ENCODE data around the gene DHH. TPM values are rescaled to one million over a fixed set of nuclear protein-coding genes. Genes with fewer than 3 reads are reported as not detected.

Gene DHH
- total RNA-seq, 2 experiments from 2014 or later, result 0.06 to 0.17 TPM

GRCh38 chr12:49091056-49091835 lies 3.4 kb downstream of the DHH start:
- Histone ChIP-seq H3K27ac (ENCODE audit: low read depth, low read length, poor library complexity, severe bottlenecking) (no peak overlapping the region), H2AFZ (ENCODE audit: low read length) (no peak overlapping the region), H3K9me2 (ENCODE audit: insufficient read depth, low read length) (no peaks in the 10 kb centered on the region), H3K9me3 (ENCODE audit: low read length) (no peaks in the 10 kb centered on the region), H4K20me1 (ENCODE audit: insufficient read depth, low read length) (no peaks in the 10 kb centered on the region), H3K79me2 (ENCODE audit: insufficient read depth, low read depth, low read length) (no peaks in the 10 kb centered on the region), H3K4me3 (ENCODE audit: low read depth, low read length, poor library complexity, severe bottlenecking) (no peak overlapping the region), H3K36me3 (ENCODE audit: insufficient read depth, low read length) (no peaks in the 10 kb centered on the region), H3K4me2 (ENCODE audit: low read length) (peak overlapping the region; percentile 56), H3K4me1 (ENCODE audit: insufficient read depth, low read length, poor library complexity, severe bottlenecking) (peaks cover 19% of the 10 kb centered on the region)
- CTCF ChIA-PET (ENCODE audit: unreplicated experiment), result interaction anchor here (1.2 to 2.2 kb wide), 3 partner anchors 9 to 21 kb away, joined by 4 to 16 read pairs (median 4); no protein-coding TSS in a partner anchor
- intact Hi-C loops (cut with micrococcal nuclease; ENCODE audit: unreplicated experiment), result no loop called here
- no TSS peak for BruUV-seq (replicated peaks)
- POLR2A ChIA-PET, result interaction anchor here (0.6 kb wide), 1 partner anchor 23 kb away, joined by 3 read pairs; no protein-coding TSS in a partner anchor
- TF ChIP-seq EZH2phosphoT487 (IDR thresholded peaks at IDR 0.05; ENCODE audit: borderline replicate concordance, low read depth, low read length), result no peak
- TF ChIP-seq, protein P1, sequence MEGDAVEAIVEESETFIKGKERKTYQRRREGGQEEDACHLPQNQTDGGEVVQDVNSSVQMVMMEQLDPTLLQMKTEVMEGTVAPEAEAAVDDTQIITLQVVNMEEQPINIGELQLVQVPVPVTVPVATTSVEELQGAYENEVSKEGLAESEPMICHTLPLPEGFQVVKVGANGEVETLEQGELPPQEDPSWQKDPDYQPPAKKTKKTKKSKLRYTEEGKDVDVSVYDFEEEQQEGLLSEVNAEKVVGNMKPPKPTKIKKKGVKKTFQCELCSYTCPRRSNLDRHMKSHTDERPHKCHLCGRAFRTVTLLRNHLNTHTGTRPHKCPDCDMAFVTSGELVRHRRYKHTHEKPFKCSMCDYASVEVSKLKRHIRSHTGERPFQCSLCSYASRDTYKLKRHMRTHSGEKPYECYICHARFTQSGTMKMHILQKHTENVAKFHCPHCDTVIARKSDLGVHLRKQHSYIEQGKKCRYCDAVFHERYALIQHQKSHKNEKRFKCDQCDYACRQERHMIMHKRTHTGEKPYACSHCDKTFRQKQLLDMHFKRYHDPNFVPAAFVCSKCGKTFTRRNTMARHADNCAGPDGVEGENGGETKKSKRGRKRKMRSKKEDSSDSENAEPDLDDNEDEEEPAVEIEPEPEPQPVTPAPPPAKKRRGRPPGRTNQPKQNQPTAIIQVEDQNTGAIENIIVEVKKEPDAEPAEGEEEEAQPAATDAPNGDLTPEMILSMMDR (conservative IDR thresholded peaks at IDR 0.05; ENCODE audit: low read length), result no peak
- no peak for DNase-seq (ENCODE audit: low spot score)

DNA sequence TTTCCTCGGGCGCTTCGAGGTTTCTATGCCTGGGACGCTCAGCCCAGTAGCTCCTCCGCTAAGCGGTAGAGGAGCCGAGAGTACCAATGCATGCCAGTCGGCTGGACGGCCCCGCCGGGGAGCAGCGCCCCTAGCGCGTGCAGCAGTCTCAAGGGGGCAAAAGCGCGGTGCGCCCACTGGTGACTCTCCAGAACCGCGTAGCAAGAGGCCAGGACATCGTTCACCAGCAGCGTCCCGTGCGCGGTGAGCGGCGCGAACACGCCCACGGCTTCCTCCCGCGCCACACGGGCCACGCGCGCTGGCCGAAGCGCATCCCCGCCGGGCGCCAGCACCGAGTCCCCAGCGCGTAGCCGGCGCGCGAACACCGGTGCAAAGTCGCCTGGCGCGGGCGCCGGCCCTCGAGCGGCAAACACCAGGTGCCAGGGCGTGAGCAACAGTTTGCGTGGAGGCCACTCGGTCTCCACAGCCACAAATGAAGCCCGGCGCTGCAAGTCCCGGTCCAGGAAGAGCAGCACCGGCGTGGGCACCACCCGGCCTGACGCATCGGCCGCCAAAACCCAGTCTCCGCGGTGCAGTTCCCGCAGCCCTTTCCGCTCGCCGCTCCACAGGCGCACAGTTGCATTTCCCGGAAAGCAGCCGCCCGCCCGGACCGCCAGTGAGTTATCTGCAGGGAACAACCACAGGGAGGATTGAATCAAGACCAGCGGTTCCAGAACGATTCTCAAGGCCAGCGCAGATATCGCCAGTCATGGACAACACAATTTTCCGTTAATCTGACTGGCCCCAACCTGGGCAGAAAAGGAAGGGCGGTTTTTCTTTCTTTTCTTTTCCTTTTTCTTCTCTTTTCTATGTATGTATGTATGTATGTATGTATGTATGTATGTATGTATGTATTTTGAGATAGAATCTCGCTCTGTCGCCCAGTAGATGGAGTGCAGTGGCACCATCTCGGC lies 4.5 kb downstream of the DHH start:
- DNase-seq (ENCODE audit: low spot score), result peak; percentile 46
- no peaks in the 10 kb centered on the region for H3K9me3 ChIP-seq (ENCODE audit: low read length)
- peaks cover 19% of the 10 kb centered on the region for H3K4me1 ChIP-seq (ENCODE audit: insufficient read depth, low read length, poor library complexity, severe bottlenecking)
- ChIA-PET POLR2A (no interaction called here), CTCF (ENCODE audit: unreplicated experiment) (interaction anchor here (2.2 kb wide), 1 partner anchor 16 kb away, joined by 16 read pairs; no protein-coding TSS in a partner anchor)
- H2AFZ ChIP-seq (ENCODE audit: low read length), result no peak overlapping the region
- H3K27ac ChIP-seq (ENCODE audit: low read depth, low read length, poor library complexity, severe bottlenecking), result no peak overlapping the region
- peak; percentile 78; the same call in 1 of the 2 replicates for TF ChIP-seq EZH2phosphoT487 (IDR thresholded peaks at IDR 0.05; ENCODE audit: borderline replicate concordance, low read depth, low read length)
- TF ChIP-seq, protein P1 (conservative IDR thresholded peaks at IDR 0.05; ENCODE audit: low read length), result peak; percentile 68
- H4K20me1 ChIP-seq (ENCODE audit: insufficient read depth, low read length), result no peaks in the 10 kb centered on the region
- H3K79me2 ChIP-seq (ENCODE audit: insufficient read depth, low read depth, low read length), result no peaks in the 10 kb centered on the region
- H3K36me3 ChIP-seq (ENCODE audit: insufficient read depth, low read length), result no peaks in the 10 kb centered on the region
- H3K9me2 ChIP-seq (ENCODE audit: insufficient read depth, low read length), result no peaks in the 10 kb centered on the region
- H3K4me2 ChIP-seq (ENCODE audit: low read length), result peak overlapping the region; percentile 46
- intact Hi-C loops (cut with micrococcal nuclease; ENCODE audit: unreplicated experiment), result no loop called here
- BruUV-seq (replicated peaks), result no TSS peak
- peak overlapping the region; percentile 13 for H3K4me3 ChIP-seq (ENCODE audit: low read depth, low read length, poor library complexity, severe bottlenecking)
